HepG2 (cell line): Measurements from ENCODE around the gene PPP1R9B. TPM values are rescaled to one million over a fixed set of nuclear protein-coding genes. Genes with fewer than 3 reads are reported as not detected.

Experiments
- ATAD3A ChIP-seq: sonication (generic); formaldehyde crosslinking; IDR thresholded peaks from 2 replicates; pipeline ENCODE4 v1.4.0; 2020; ENCODE audit warnings: missing genetic modification reagents
- CREB3 ChIP-seq: sonication (generic); formaldehyde crosslinking; IDR thresholded peaks from 2 replicates; pipeline ENCODE4 v1.5.0; 2020; ENCODE audit warnings: missing genetic modification reagents
- HCFC1 ChIP-seq: fragments of 150-350 bp; IDR thresholded peaks from 2 replicates; pipeline ENCODE4 v1.6.1; 2014; ENCODE audit warnings: low read depth, low read length
- HINFP ChIP-seq: sonication (generic); formaldehyde crosslinking; IDR thresholded peaks from 2 replicates; pipeline ENCODE4 v1.4.0; 2020; ENCODE audit warnings: low read depth, mild to moderate bottlenecking, missing genetic modification reagents
- IRF1 ChIP-seq: sonication (generic); formaldehyde crosslinking; IDR thresholded peaks from 2 replicates; pipeline ENCODE4 v1.4.0; 2020; ENCODE audit warnings: low read depth, mild to moderate bottlenecking, missing genetic modification reagents
- MEF2D ChIP-seq: sonication (generic); formaldehyde crosslinking; IDR thresholded peaks from 2 replicates; pipeline ENCODE4 v1.5.1; 2020; ENCODE audit warnings: mild to moderate bottlenecking, missing genetic modification reagents
- POGZ ChIP-seq: sonication (generic); formaldehyde crosslinking; IDR thresholded peaks from 2 replicates; pipeline ENCODE4 v1.4.0; 2020; ENCODE audit warnings: mild to moderate bottlenecking, missing genetic modification reagents
- RNF2 ChIP-seq: fragments of 450-650 bp; conservative IDR thresholded peaks from 2 replicates; pipeline ENCODE4 v1.6.1; 2016; ENCODE audit warnings: low read depth
- SAP130 ChIP-seq: IDR thresholded peaks from 2 replicates; pipeline ENCODE4 v1.6.1; 2016; ENCODE audit warnings: low read depth
- SMAD9 ChIP-seq: sonication (generic); formaldehyde crosslinking; IDR thresholded peaks from 2 replicates; pipeline ENCODE4 v1.5.1; 2020; ENCODE audit warnings: mild to moderate bottlenecking, missing genetic modification reagents
- TARDBP ChIP-seq: sonication (generic); formaldehyde crosslinking; IDR thresholded peaks from 2 replicates; pipeline ENCODE4 v1.8.0; 2022; ENCODE audit warnings: mild to moderate bottlenecking, missing genetic modification reagents
- TP53 ChIP-seq: sonication (generic); formaldehyde crosslinking; conservative IDR thresholded peaks from 2 replicates; pipeline ENCODE4 v1.4.0; 2020; ENCODE audit warnings: missing genetic modification reagents
- YEATS4 ChIP-seq: sonication (generic); formaldehyde crosslinking; IDR thresholded peaks from 2 replicates; pipeline ENCODE4 v1.4.0; 2020; ENCODE audit warnings: missing genetic modification reagents, borderline replicate concordance
- ZC3H4 ChIP-seq: sonication (generic); formaldehyde crosslinking; IDR thresholded peaks from 2 replicates; pipeline ENCODE4 v1.4.0; 2020; ENCODE audit warnings: missing genetic modification reagents, borderline replicate concordance
- ZFP36L2 ChIP-seq: sonication (generic); formaldehyde crosslinking; IDR thresholded peaks from 2 replicates; pipeline ENCODE4 v1.4.0; 2020; ENCODE audit warnings: missing genetic modification reagents
- ZMYM3 ChIP-seq: sonication (generic); formaldehyde crosslinking; IDR thresholded peaks from 2 replicates; pipeline ENCODE4 v1.5.1; 2020; ENCODE audit warnings: mild to moderate bottlenecking, missing genetic modification reagents
- ZNF33A ChIP-seq: sonication (generic); formaldehyde crosslinking; IDR thresholded peaks from 2 replicates; pipeline ENCODE4 v1.5.1; 2020; ENCODE audit warnings: missing genetic modification reagents, mild to moderate bottlenecking, moderate library complexity, borderline replicate concordance
- ZNF773 ChIP-seq: sonication (generic); formaldehyde crosslinking; IDR thresholded peaks from 2 replicates; pipeline ENCODE4 v1.4.0; 2020; ENCODE audit warnings: missing genetic modification reagents, borderline replicate concordance
- ZNF841 ChIP-seq: sonication (generic); formaldehyde crosslinking; IDR thresholded peaks from 2 replicates; pipeline ENCODE4 v1.8.1; 2023; ENCODE audit warnings: missing genetic modification reagents, borderline replicate concordance
- polyA plus RNA-seq, 8 experiments: library from polyadenylated mRNA; depleted of rRNA in 3 of 8; stranded (reverse) in 7 of 8; unstranded in 1 of 8; fragments of >200 nt; fragmentation: Illumina TruSeq in 4 of 8; extraction: Trizol in 4 of 8; gene quantifications; 2 replicates each; pipeline versions ENCODE4 v1.2.1 to v1.2.3, GENCODE V29; 2011 to 2016; ENCODE audit warnings: low read depth in 4 of 8, missing spikeins in 1 of 8, mixed read lengths in 1 of 8; ENCODE audit not compliant: insufficient read depth in 1 of 8
- total RNA-seq, 5 experiments: library from RNA; depleted of rRNA; stranded (reverse); fragments of >200 nt; fragmentation: Illumina TruSeq; extraction: Trizol; gene quantifications; 2 replicates each; pipeline ENCODE4 v1.2.3, GENCODE V29; 2016; ENCODE audit warnings: low read depth in 1 of 5
- TF ChIP-seq, protein P1 (sequence below), 2 experiments: sonication (generic) in 1 of 2; formaldehyde crosslinking in 1 of 2; IDR thresholded peaks; 2 replicates each; pipeline versions ENCODE4 v1.4.0 to v1.6.1; 2018 to 2020; ENCODE audit warnings: missing genetic modification reagents in 2 of 2, borderline replicate concordance in 1 of 2, low read depth in 1 of 2, mild to moderate bottlenecking in 1 of 2, missing biosample characterization in 1 of 2
- TF ChIP-seq, protein P2 (sequence below): sonication (generic); formaldehyde crosslinking; IDR thresholded peaks from 2 replicates; pipeline ENCODE4 v1.4.0; 2020; ENCODE audit warnings: mild to moderate bottlenecking, missing genetic modification reagents

PPP1R9B gene
- total and polyA plus RNA-seq, 2 of the 13 experiments (the other 11 are each of a cell fraction or from before 2014, with no cell fraction given), result 9.4 to 15.8 TPM

DNA sequence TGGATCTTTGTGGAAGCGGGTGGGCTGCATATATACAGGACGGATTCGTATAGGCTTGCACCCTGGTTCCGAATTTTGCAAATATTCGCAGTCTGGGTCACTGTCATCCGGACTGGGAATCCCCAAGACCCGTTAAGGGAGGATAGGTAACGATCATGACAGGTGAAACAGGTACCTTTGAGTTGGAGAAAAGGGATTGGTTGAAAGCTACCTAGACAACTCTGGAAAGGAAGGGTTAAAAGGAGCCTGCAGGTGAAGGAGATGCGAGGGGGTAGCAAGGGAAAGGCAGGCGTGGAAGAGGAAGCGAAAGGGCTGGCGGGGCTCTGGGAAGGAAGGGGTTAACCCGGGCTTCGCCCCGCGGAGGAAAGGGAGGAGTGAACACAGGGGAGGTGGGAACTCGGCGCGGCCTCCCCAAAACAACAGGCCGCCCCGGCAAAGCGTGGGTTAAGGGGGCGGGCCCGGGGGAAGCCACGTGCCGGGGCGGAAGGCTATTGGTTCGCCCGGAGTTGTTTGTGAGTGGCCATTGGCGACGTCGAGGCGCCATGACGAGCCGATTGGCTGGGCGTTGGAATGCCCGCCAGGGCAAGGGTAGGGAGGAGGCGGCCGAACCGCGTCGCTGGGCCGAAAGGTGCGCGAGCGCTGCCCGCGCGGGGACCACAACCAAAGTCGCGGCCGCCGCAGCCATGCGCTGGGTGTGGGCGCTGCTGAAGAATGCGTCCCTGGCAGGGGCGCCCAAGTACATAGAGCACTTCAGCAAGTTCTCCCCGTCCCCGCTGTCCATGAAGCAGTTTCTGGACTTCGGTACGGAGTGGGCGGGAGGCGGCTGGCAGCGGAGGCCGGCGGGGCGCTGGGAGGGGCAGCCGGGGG, 55.5 kb downstream of the PPP1R9B start, which contains the start of gene PDK2 (continued):
- TF ChIP-seq MEF2D (CRISPR knock-in tag) (peak; percentile 17), TP53 (CRISPR knock-in tag) (0 out of 2 replicates have a peak, but pooled peaks have one; percentile 63), TARDBP (peak; percentile 36; the same call in 1 of the 2 replicates), HCFC1 (no peak), ZNF33A (CRISPR knock-in tag) (no peak), ZNF773 (CRISPR knock-in tag) (no peak), CREB3 (no peak; the same call in 1 of the 2 replicates), SMAD9 (CRISPR knock-in tag) (peak; percentile 69; the same call in 1 of the 2 replicates), IRF1 (CRISPR knock-in tag) (no peak), ATAD3A (CRISPR knock-in tag) (no peak), RNF2 (peak; percentile 80; the same call in 1 of the 2 replicates), POGZ (CRISPR knock-in tag) (peak; percentile 79), ZC3H4 (peak; percentile 26; the same call in 1 of the 2 replicates), ZMYM3 (CRISPR knock-in tag) (peak; percentile 43; the same call in 1 of the 2 replicates), HINFP (CRISPR knock-in tag) (peak; percentile 52), SAP130 (peak; percentile 87), YEATS4 (CRISPR knock-in tag) (peak; percentile 79; the same call in 1 of the 2 replicates), ZNF841 (CRISPR knock-in tag) (no peak), ZFP36L2 (no peak)
- TF ChIP-seq, protein P1, sequence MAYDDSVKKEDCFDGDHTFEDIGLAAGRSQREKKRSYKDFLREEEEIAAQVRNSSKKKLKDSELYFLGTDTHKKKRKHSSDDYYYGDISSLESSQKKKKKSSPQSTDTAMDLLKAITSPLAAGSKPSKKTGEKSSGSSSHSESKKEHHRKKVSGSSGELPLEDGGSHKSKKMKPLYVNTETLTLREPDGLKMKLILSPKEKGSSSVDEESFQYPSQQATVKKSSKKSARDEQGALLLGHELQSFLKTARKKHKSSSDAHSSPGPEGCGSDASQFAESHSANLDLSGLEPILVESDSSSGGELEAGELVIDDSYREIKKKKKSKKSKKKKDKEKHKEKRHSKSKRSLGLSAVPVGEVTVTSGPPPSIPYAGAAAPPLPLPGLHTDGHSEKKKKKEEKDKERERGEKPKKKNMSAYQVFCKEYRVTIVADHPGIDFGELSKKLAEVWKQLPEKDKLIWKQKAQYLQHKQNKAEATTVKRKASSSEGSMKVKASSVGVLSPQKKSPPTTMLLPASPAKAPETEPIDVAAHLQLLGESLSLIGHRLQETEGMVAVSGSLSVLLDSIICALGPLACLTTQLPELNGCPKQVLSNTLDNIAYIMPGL (CRISPR knock-in tag; IDR thresholded peaks at IDR 0.05; ENCODE audit: borderline replicate concordance in 1 of 2, low read depth in 1 of 2), result peak; percentile 70 to 87; a peak in 3 of 4 replicates
- TF ChIP-seq, protein P2, sequence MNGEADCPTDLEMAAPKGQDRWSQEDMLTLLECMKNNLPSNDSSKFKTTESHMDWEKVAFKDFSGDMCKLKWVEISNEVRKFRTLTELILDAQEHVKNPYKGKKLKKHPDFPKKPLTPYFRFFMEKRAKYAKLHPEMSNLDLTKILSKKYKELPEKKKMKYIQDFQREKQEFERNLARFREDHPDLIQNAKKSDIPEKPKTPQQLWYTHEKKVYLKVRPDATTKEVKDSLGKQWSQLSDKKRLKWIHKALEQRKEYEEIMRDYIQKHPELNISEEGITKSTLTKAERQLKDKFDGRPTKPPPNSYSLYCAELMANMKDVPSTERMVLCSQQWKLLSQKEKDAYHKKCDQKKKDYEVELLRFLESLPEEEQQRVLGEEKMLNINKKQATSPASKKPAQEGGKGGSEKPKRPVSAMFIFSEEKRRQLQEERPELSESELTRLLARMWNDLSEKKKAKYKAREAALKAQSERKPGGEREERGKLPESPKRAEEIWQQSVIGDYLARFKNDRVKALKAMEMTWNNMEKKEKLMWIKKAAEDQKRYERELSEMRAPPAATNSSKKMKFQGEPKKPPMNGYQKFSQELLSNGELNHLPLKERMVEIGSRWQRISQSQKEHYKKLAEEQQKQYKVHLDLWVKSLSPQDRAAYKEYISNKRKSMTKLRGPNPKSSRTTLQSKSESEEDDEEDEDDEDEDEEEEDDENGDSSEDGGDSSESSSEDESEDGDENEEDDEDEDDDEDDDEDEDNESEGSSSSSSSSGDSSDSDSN (CRISPR knock-in tag), result no peak; the same call in none of the 2 replicates
